SK-N-MC (cell line): ENCODE results near the gene TMEM117.

ENCODE experiments used
- EZH2 ChIP-seq: fragments of 200-600 bp; sonication (generic); IDR thresholded peaks from one replicate; pipeline ENCODE4 v1.6.1; 2017; ENCODE audit warnings: antibody characterized with exemption
- POLR2AphosphoS5 ChIP-seq: IDR thresholded peaks from 2 replicates; pipeline ENCODE4 v1.6.1; 2012; ENCODE audit warnings: mild to moderate bottlenecking, low read depth, low read length, borderline replicate concordance

- TF ChIP-seq EZH2: no peak
- TF ChIP-seq POLR2AphosphoS5: no peak
These were observed 265.6 kb downstream of the TMEM117 start for GRCh38 chr12:44101475-44101874.
